ENCODE results near the gene CPHXL. TPM values are rescaled to one million over a fixed set of nuclear protein-coding genes. Genes with fewer than 3 reads are reported as not detected.

Gene CPHXL
- total and polyA plus RNA-seq, 2 of the 4 experiments (the other 2 are of a cell fraction), result not detected

DNA sequence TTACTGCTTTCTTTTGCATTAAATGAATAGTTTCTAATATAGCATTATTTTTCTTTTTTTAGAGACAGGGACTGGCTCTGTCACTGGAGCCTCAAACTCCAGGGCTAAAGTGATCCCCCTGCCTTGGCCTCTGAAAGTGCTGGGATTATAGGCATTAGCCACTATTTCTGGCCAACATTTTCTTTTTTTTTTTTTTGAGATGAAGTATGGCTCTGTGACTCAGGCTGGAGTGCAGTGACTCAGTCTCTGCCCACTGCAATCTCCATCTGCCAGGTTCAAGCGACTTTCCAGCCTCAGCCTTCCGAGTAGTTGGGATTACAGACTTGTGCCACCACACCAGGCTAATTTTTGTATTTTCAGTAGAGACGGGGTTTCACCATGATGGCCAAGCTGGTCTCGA is 23.0 kb downstream of the CPHXL start:
- H3K27ac ChIP-seq (ENCODE audit: insufficient read depth, low read length), result no peak overlapping the region
- H4K5ac ChIP-seq (ENCODE audit: low read depth, low read length), result no peak overlapping the region
- no peak overlapping the region for H3K4me2 ChIP-seq (ENCODE audit: low read depth, low read length)
- no peak overlapping the region for H2BK20ac ChIP-seq (ENCODE audit: low read depth, low read length)
- H2BK5ac ChIP-seq (ENCODE audit: low read depth, low read length, poor library complexity, severe bottlenecking), result no peak overlapping the region
- no peak overlapping the region for H2AK5ac ChIP-seq (ENCODE audit: low read depth, low read length)
- peak; percentile 15 for DNase-seq
- H3K23ac ChIP-seq (ENCODE audit: low read depth, low read length), result no peak overlapping the region
- peak; percentile 59 for ATAC-seq (ENCODE audit: low read depth)
- H3K9ac ChIP-seq (ENCODE audit: low read depth, low read length), result no peak overlapping the region
- H3K79me1 ChIP-seq (ENCODE audit: low read depth in 1 of 2, low read length in 2 of 2), result no peaks in the 10 kb centered on the region
- H4K91ac ChIP-seq (ENCODE audit: insufficient read depth, low read depth, low read length), result no peak overlapping the region
- BruUV-seq (replicated peaks), result no TSS peak
- intact Hi-C loops (cut with micrococcal nuclease), result no loop called here
- H4K20me1 ChIP-seq (ENCODE audit: insufficient read depth, low read length), result no peaks in the 10 kb centered on the region
- H3K9me3 ChIP-seq (ENCODE audit: control insufficient read depth, insufficient read depth, low read length), result no peaks in the 10 kb centered on the region
- H4K8ac ChIP-seq (ENCODE audit: low read depth in 2 of 2, low read length in 2 of 2), result no peak overlapping the region
- H3K4me3 ChIP-seq (ENCODE audit: insufficient read depth, low read depth, low read length), result no peak overlapping the region
- ChIA-PET CTCF (no interaction called here), POLR2A (ENCODE audit: unreplicated experiment) (no interaction called here)
- no peak overlapping the region for H2BK15ac ChIP-seq (ENCODE audit: low read depth, low read length)
- no peak overlapping the region for H2AK9ac ChIP-seq (replicated peaks; ENCODE audit: low read depth, low read length, poor library complexity)
- H3K36me3 ChIP-seq (ENCODE audit: control insufficient read depth, insufficient read depth, low read length), result no peaks in the 10 kb centered on the region
- dilution Hi-C loops (cut with HindIII; ENCODE audit: low sequenced_read_pairs, unreplicated experiment), result no loop called here
- H3K4me1 ChIP-seq (ENCODE audit: control insufficient read depth, insufficient read depth, low read length), result no peaks in the 10 kb centered on the region
- H3K18ac ChIP-seq (ENCODE audit: low read depth, low read length), result no peak overlapping the region
- H3K14ac ChIP-seq (replicated peaks; ENCODE audit: low read depth, low read length), result no peak overlapping the region
- in situ Hi-C loops (cut with MboI; ENCODE audit: low sequenced_read_pairs), result no loop called here
- no peak overlapping the region for H2BK120ac ChIP-seq (ENCODE audit: low read depth, low read length)
- 83% methylated on average over 1 of the region's 4 CpGs; no CpG with 5 or more reads in 1 of the 2 experiments for WGBS, 2 experiments (ENCODE audit: extremely low coverage in 2 of 2, insufficient read length in 1 of 2)
- H2AFZ ChIP-seq (replicated peaks; ENCODE audit: low read length, poor library complexity), result no peak overlapping the region
- no peak overlapping the region for H3K4ac ChIP-seq (ENCODE audit: low read depth, low read length)
- no peaks in the 10 kb centered on the region for H3K9me1 ChIP-seq (ENCODE audit: insufficient read depth, low read length)
- no peaks in the 10 kb centered on the region for H3K27me3 ChIP-seq (ENCODE audit: control insufficient read depth, insufficient read depth, low read length)
- TF ChIP-seq SMC3 (IDR thresholded peaks at IDR 0.05; ENCODE audit: low read depth, low read length) (no peak), BHLHE40 (IDR thresholded peaks at IDR 0.05; ENCODE audit: low read depth, low read length) (no peak), RCOR1 (IDR thresholded peaks at IDR 0.05; ENCODE audit: insufficient replicate concordance, low read length) (no peak), CEBPB (IDR thresholded peaks at IDR 0.05; ENCODE audit: low read depth, low read length) (no peak), NFE2L2 (IDR thresholded peaks at IDR 0.05; ENCODE audit: low read depth, low read length) (no peak), POLR2A (IDR thresholded peaks at IDR 0.05; ENCODE audit: low read depth, low read length) (no peak), MXI1 (IDR thresholded peaks at IDR 0.05; ENCODE audit: borderline replicate concordance, low read depth, low read length) (no peak), RFX5 (IDR thresholded peaks at IDR 0.05; ENCODE audit: low read depth, low read length) (no peak), MAZ (IDR thresholded peaks at IDR 0.05; ENCODE audit: borderline replicate concordance, low read depth, low read length) (no peak), RAD21 (IDR thresholded peaks at IDR 0.05; ENCODE audit: low read length) (no peak)
- TF ChIP-seq, protein P1, sequence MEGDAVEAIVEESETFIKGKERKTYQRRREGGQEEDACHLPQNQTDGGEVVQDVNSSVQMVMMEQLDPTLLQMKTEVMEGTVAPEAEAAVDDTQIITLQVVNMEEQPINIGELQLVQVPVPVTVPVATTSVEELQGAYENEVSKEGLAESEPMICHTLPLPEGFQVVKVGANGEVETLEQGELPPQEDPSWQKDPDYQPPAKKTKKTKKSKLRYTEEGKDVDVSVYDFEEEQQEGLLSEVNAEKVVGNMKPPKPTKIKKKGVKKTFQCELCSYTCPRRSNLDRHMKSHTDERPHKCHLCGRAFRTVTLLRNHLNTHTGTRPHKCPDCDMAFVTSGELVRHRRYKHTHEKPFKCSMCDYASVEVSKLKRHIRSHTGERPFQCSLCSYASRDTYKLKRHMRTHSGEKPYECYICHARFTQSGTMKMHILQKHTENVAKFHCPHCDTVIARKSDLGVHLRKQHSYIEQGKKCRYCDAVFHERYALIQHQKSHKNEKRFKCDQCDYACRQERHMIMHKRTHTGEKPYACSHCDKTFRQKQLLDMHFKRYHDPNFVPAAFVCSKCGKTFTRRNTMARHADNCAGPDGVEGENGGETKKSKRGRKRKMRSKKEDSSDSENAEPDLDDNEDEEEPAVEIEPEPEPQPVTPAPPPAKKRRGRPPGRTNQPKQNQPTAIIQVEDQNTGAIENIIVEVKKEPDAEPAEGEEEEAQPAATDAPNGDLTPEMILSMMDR (conservative IDR thresholded peaks at IDR 0.05; ENCODE audit: low read depth, low read length), result no peak
- TF ChIP-seq, protein P2, sequence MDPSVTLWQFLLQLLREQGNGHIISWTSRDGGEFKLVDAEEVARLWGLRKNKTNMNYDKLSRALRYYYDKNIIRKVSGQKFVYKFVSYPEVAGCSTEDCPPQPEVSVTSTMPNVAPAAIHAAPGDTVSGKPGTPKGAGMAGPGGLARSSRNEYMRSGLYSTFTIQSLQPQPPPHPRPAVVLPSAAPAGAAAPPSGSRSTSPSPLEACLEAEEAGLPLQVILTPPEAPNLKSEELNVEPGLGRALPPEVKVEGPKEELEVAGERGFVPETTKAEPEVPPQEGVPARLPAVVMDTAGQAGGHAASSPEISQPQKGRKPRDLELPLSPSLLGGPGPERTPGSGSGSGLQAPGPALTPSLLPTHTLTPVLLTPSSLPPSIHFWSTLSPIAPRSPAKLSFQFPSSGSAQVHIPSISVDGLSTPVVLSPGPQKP (IDR thresholded peaks at IDR 0.05; ENCODE audit: borderline replicate concordance, low read depth, low read length), result no peak
- no peak overlapping the region for H3K56ac ChIP-seq (ENCODE audit: extremely low read depth, insufficient read depth, low read length)

Measured in IMR-90 (cell line).